Lower leg skin (tissue), 4 donors: ENCODE results near the gene TES. TPM values are rescaled to one million over a fixed set of nuclear protein-coding genes. Genes with fewer than 3 reads are reported as not detected.

Experiments
- DNase-seq, 2 donors: peaks; one replicate each; pipeline ENCODE4 v3.0.0-alpha.2; 2019; ENCODE audit warnings: low spot score in 2 of 2
- H3K4me3 ChIP-seq: fragments of 200-600 bp; sonication (generic); 2 replicates; pipeline ENCODE4 v1.5.1; 2017; ENCODE audit warnings: mild to moderate bottlenecking, low read depth; ENCODE audit not compliant: poor library complexity, severe bottlenecking
- POLR2A ChIP-seq, 2 donors: fragments of 450-650 bp; IDR thresholded peaks; one replicate each; pipeline ENCODE4 v1.6.1; 2016 to 2017; ENCODE audit warnings: antibody characterized with exemption in 2 of 2, mild to moderate bottlenecking in 1 of 2, moderate library complexity in 1 of 2
- WGBS, 2 donors: methylation state at CpG; one replicate each; pipeline ENCODE4 v1.1.5; 2018; 5-methylcytosine and 5-hydroxymethylcytosine counted together
- intact Hi-C: fragments of 100-400 bp; cut with DNase I; formaldehyde crosslinking; loops from one replicate; pipeline ENCODE4 v1.15.0; 2023; ENCODE audit warnings: low total_unique reads
- total RNA-seq, 4 donors: library from RNA; depleted of rRNA; stranded (reverse); fragments of >200 nt; gene quantifications; one replicate each; pipeline ENCODE4 v1.1.0, GENCODE V29; 2016
- TF ChIP-seq, protein P1 (sequence below), 3 donors: fragments of 450-650 bp; IDR thresholded peaks; one replicate each; pipeline ENCODE4 v1.5.1; 2016; ENCODE audit warnings: antibody characterized with exemption in 3 of 3, mild to moderate bottlenecking in 3 of 3, moderate library complexity in 2 of 3

TES gene
- total RNA-seq, 4 donors from 2014 or later = 34.1 to 61.5 (median 46.5) TPM

DNA sequence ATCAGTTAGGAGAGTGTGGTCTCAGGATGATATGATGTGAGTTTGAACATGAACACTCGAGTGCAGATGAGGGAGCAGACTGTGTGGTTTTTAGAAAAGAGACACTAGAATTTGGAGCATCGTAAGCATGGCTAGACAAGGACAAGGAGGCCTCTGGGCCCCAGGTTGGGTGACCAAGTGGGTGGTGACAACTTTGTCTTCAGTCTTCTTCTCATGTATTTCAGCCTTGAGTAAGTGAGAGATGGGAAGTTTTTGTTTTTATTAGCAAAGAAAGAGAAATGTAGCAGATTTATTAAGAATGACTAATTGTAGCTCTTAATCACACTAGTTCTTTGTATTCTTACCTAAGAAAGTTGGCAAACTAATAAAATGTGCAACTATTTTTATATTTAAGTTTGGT is 16.3 kb downstream of the TES start:
- no peak for TF ChIP-seq POLR2A (IDR thresholded peaks at IDR 0.05)
- TF ChIP-seq, protein P1, sequence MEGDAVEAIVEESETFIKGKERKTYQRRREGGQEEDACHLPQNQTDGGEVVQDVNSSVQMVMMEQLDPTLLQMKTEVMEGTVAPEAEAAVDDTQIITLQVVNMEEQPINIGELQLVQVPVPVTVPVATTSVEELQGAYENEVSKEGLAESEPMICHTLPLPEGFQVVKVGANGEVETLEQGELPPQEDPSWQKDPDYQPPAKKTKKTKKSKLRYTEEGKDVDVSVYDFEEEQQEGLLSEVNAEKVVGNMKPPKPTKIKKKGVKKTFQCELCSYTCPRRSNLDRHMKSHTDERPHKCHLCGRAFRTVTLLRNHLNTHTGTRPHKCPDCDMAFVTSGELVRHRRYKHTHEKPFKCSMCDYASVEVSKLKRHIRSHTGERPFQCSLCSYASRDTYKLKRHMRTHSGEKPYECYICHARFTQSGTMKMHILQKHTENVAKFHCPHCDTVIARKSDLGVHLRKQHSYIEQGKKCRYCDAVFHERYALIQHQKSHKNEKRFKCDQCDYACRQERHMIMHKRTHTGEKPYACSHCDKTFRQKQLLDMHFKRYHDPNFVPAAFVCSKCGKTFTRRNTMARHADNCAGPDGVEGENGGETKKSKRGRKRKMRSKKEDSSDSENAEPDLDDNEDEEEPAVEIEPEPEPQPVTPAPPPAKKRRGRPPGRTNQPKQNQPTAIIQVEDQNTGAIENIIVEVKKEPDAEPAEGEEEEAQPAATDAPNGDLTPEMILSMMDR (IDR thresholded peaks at IDR 0.05) = no peak
- 78 to 84% methylated on average over 2 of the region's 2 CpGs for WGBS, 2 donors

GRCh38 chr7:116227678-116228239 is 17.4 kb downstream of the TES start:
- 47 to 55% methylated on average over 2 of the region's 2 CpGs for whole genome bisulfite sequencing, 2 donors
- intact Hi-C loops = no loop called here
- no peak for TF ChIP-seq POLR2A (IDR thresholded peaks at IDR 0.05)
- TF ChIP-seq, protein P1 (IDR thresholded peaks at IDR 0.05) = no peak
- DNase-seq = no peak
- no peak overlapping the region for H3K4me3 ChIP-seq

More for the DNA sequence above, 16.3 kb downstream of the TES start:
- intact Hi-C loops = no loop called here
- no peak for DNase-seq
- H3K4me3 ChIP-seq = no peak overlapping the region

DNA sequence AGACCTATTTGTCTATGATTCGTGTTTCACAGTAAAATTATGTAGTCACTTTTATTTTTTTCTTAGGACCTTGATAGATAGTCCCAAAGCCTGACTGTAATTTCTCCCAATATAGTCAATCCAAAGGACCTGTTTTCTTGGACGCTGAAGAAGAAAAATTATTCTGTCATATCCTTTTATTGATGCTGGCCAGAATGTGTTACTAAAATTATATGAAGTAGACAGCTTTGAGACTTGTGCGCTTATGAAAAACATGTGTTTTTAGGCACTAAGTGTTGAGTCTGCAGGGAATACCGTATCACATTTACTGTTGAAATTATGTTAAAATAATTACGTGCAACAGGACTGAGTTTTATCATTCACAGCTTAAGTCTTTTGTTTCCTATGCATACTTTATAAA is 17.9 kb downstream of the TES start:
- no peak overlapping the region for H3K4me3 ChIP-seq
- WGBS, 2 donors = 58 to 72% methylated on average over 5 of the region's 5 CpGs
- intact Hi-C loops = no loop called here
- TF ChIP-seq POLR2A (IDR thresholded peaks at IDR 0.05) = no peak
- TF ChIP-seq, protein P1 (IDR thresholded peaks at IDR 0.05) = no peak
- DNase-seq = no peak

DNA sequence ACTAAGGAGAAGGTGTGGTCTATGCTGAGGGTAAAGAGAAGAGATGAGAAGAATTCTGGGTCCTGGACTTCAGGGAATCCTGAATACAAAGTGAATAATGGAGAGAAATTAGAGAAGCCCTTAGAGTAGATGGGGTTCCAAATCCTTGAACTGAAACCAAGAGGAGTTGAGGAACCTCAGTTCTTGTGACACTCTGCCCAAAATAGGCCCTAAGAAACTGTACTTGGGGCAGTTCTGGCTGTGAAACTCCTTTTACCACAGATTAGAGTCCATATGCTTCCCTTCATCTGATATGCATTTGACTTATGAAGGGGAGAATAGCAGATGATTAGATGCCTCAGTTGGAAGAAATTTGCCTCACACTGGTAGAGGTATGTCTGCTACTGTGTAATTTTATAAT is 19.0 kb downstream of the TES start:
- DNase-seq = no peak
- H3K4me3 ChIP-seq = no peak overlapping the region
- intact Hi-C loops = no loop called here
- TF ChIP-seq, protein P1 (IDR thresholded peaks at IDR 0.05) = no peak
- no peak for TF ChIP-seq POLR2A (IDR thresholded peaks at IDR 0.05)

- intact Hi-C loops = no loop called here
- WGBS, 2 donors = 48 to 50% methylated on average over 4 of the region's 4 CpGs
- no peak for TF ChIP-seq POLR2A (IDR thresholded peaks at IDR 0.05)
- TF ChIP-seq, protein P1 (IDR thresholded peaks at IDR 0.05) = no peak
- H3K4me3 ChIP-seq = no peak overlapping the region
- DNase-seq = no peak
These were observed 20.1 kb downstream of the TES start for GRCh38 chr7:116230191-116231005.
